HepG2 (cell line): ENCODE results near the gene ZFP36. TPM values are rescaled to one million over a fixed set of nuclear protein-coding genes. Genes with fewer than 3 reads are reported as not detected.

ENCODE experiments used
- ARID3A ChIP-seq: IDR thresholded peaks from 2 replicates; pipeline ENCODE4 v1.6.1; 2012; ENCODE audit warnings: low read depth, low read length, improper control_type of control experiment
- HNRNPK ChIP-seq: fragments of 200-400 bp; formaldehyde crosslinking; IDR thresholded peaks from 2 replicates; pipeline ENCODE4 v1.6.1; 2018; ENCODE audit warnings: low read length, low read depth, moderate library complexity, mild to moderate bottlenecking; ENCODE audit not compliant: poor library complexity, severe bottlenecking
- HNRNPLL ChIP-seq: fragments of 200-400 bp; formaldehyde crosslinking; IDR thresholded peaks from 2 replicates; pipeline ENCODE4 v1.6.1; 2017; ENCODE audit warnings: mild to moderate bottlenecking, low read depth, low read length; ENCODE audit not compliant: poor library complexity, severe bottlenecking
- NR2F6 ChIP-seq, 2 experiments: IDR thresholded peaks; 2 replicates each; pipeline ENCODE4 v1.6.1; 2016; ENCODE audit warnings: antibody characterized with exemption in 1 of 2, mild to moderate bottlenecking in 1 of 2
- PHF5A ChIP-seq: IDR thresholded peaks from one replicate; pipeline ENCODE4 v1.6.1; 2018; ENCODE audit warnings: low read depth, missing genetic modification reagents; ENCODE audit not compliant: unreplicated experiment
- SMAD3 ChIP-seq: sonication (generic); formaldehyde crosslinking; IDR thresholded peaks from 2 replicates; pipeline ENCODE4 v1.4.0; 2020; ENCODE audit warnings: missing genetic modification reagents
- TBL1XR1 ChIP-seq: fragments of 150-350 bp; IDR thresholded peaks from 2 replicates; pipeline ENCODE4 v1.6.1; 2014; ENCODE audit warnings: borderline replicate concordance, low read length; ENCODE audit not compliant: partially characterized antibody
- ZNF597 ChIP-seq: sonication (generic); formaldehyde crosslinking; IDR thresholded peaks from 2 replicates; pipeline ENCODE4 v1.5.0; 2020; ENCODE audit warnings: missing genetic modification reagents
- ZNF724P ChIP-seq: sonication (generic); formaldehyde crosslinking; IDR thresholded peaks from 2 replicates; pipeline ENCODE4 v1.8.0; 2022; ENCODE audit warnings: missing genetic modification reagents, borderline replicate concordance
- ZNF772 ChIP-seq: sonication (generic); formaldehyde crosslinking; IDR thresholded peaks from 2 replicates; pipeline ENCODE4 v1.5.0; 2020; ENCODE audit warnings: mild to moderate bottlenecking, missing genetic modification reagents
- ZNF781 ChIP-seq: sonication (generic); formaldehyde crosslinking; IDR thresholded peaks from 2 replicates; pipeline ENCODE4 v1.5.1; 2020; ENCODE audit warnings: borderline replicate concordance, mild to moderate bottlenecking, missing genetic modification reagents; ENCODE audit errors: not compliant biosample characterization
- ZNF879 ChIP-seq: sonication (generic); formaldehyde crosslinking; IDR thresholded peaks from 2 replicates; pipeline ENCODE4 v1.8.1; 2023; ENCODE audit warnings: missing genetic modification reagents
- ZZZ3 ChIP-seq: sonication (generic); formaldehyde crosslinking; IDR thresholded peaks from 2 replicates; pipeline ENCODE4 v1.4.0; 2020; ENCODE audit warnings: missing genetic modification reagents, mild to moderate bottlenecking, borderline replicate concordance
- polyA plus RNA-seq, 8 experiments: library from polyadenylated mRNA; depleted of rRNA in 3 of 8; stranded (reverse) in 7 of 8; unstranded in 1 of 8; fragments of >200 nt; fragmentation: Illumina TruSeq in 4 of 8; extraction: Trizol in 4 of 8; gene quantifications; 2 replicates each; pipeline versions ENCODE4 v1.2.1 to v1.2.3, GENCODE V29; 2011 to 2016; ENCODE audit warnings: low read depth in 4 of 8, missing spikeins in 1 of 8, mixed read lengths in 1 of 8; ENCODE audit not compliant: insufficient read depth in 1 of 8
- total RNA-seq, 5 experiments: library from RNA; depleted of rRNA; stranded (reverse); fragments of >200 nt; fragmentation: Illumina TruSeq; extraction: Trizol; gene quantifications; 2 replicates each; pipeline ENCODE4 v1.2.3, GENCODE V29; 2016; ENCODE audit warnings: low read depth in 1 of 5
- TF ChIP-seq, protein P1 (sequence below): fragments of 450-650 bp; IDR thresholded peaks from 2 replicates; pipeline ENCODE4 v1.6.1; 2017; ENCODE audit warnings: mild to moderate bottlenecking
- TF ChIP-seq, protein P2 (sequence below): sonication (generic); formaldehyde crosslinking; IDR thresholded peaks from 2 replicates; pipeline ENCODE4 v1.4.0; 2020; ENCODE audit warnings: missing genetic modification reagents
- TF ChIP-seq, protein P3 (sequence below), 2 experiments: sonication (generic) in 1 of 2; formaldehyde crosslinking in 1 of 2; IDR thresholded peaks; 2 replicates each; pipeline versions ENCODE4 v1.5.1 to v1.6.1; 2011 to 2020; ENCODE audit warnings: borderline replicate concordance in 1 of 2, low read depth in 1 of 2, low read length in 1 of 2, mild to moderate bottlenecking in 1 of 2, missing genetic modification reagents in 1 of 2, moderate library complexity in 1 of 2

ZFP36 gene
- total and polyA plus RNA-seq, 2 of the 13 experiments (the other 11 are each of a cell fraction or from before 2014, with no cell fraction given), result 1.4 to 1.7 TPM

GRCh38 chr19:39406656-39407409 is at the start of gene ZFP36 (continued):
- TF ChIP-seq, protein P1, sequence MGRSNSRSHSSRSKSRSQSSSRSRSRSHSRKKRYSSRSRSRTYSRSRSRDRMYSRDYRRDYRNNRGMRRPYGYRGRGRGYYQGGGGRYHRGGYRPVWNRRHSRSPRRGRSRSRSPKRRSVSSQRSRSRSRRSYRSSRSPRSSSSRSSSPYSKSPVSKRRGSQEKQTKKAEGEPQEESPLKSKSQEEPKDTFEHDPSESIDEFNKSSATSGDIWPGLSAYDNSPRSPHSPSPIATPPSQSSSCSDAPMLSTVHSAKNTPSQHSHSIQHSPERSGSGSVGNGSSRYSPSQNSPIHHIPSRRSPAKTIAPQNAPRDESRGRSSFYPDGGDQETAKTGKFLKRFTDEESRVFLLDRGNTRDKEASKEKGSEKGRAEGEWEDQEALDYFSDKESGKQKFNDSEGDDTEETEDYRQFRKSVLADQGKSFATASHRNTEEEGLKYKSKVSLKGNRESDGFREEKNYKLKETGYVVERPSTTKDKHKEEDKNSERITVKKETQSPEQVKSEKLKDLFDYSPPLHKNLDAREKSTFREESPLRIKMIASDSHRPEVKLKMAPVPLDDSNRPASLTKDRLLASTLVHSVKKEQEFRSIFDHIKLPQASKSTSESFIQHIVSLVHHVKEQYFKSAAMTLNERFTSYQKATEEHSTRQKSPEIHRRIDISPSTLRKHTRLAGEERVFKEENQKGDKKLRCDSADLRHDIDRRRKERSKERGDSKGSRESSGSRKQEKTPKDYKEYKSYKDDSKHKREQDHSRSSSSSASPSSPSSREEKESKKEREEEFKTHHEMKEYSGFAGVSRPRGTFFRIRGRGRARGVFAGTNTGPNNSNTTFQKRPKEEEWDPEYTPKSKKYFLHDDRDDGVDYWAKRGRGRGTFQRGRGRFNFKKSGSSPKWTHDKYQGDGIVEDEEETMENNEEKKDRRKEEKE, result no peak
- no peak for TF ChIP-seq ZNF724P (CRISPR knock-in tag)
- TF ChIP-seq HNRNPK, result peak; percentile 43
- TF ChIP-seq HNRNPLL, result no peak
- TF ChIP-seq PHF5A (CRISPR knock-in tag), result no peak
- TF ChIP-seq, protein P2, sequence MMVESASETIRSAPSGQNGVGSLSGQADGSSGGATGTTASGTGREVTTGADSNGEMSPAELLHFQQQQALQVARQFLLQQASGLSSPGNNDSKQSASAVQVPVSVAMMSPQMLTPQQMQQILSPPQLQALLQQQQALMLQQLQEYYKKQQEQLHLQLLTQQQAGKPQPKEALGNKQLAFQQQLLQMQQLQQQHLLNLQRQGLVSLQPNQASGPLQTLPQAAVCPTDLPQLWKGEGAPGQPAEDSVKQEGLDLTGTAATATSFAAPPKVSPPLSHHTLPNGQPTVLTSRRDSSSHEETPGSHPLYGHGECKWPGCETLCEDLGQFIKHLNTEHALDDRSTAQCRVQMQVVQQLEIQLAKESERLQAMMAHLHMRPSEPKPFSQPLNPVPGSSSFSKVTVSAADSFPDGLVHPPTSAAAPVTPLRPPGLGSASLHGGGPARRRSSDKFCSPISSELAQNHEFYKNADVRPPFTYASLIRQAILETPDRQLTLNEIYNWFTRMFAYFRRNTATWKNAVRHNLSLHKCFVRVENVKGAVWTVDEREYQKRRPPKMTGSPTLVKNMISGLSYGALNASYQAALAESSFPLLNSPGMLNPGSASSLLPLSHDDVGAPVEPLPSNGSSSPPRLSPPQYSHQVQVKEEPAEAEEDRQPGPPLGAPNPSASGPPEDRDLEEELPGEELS (CRISPR knock-in tag), result no peak
- no peak for TF ChIP-seq TBL1XR1
- no peak for TF ChIP-seq ZNF781 (CRISPR knock-in tag)
- no peak for TF ChIP-seq ARID3A
- TF ChIP-seq ZNF879 (CRISPR knock-in tag), result no peak
- no peak for TF ChIP-seq ZNF597
- TF ChIP-seq, protein P3, sequence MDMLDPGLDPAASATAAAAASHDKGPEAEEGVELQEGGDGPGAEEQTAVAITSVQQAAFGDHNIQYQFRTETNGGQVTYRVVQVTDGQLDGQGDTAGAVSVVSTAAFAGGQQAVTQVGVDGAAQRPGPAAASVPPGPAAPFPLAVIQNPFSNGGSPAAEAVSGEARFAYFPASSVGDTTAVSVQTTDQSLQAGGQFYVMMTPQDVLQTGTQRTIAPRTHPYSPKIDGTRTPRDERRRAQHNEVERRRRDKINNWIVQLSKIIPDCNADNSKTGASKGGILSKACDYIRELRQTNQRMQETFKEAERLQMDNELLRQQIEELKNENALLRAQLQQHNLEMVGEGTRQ (IDR thresholded peaks at IDR 0.05; ENCODE audit: low read depth, low read length), result no peak
- TF ChIP-seq, protein P3 (CRISPR knock-in tag; IDR thresholded peaks at IDR 0.05; ENCODE audit: borderline replicate concordance), result no peak
- no peak for TF ChIP-seq NR2F6 (IDR thresholded peaks at IDR 0.05)
- TF ChIP-seq NR2F6 (CRISPR knock-in tag; IDR thresholded peaks at IDR 0.05), result no peak; the same call in 1 of the 2 replicates
- TF ChIP-seq ZZZ3 (CRISPR knock-in tag), result no peak
- TF ChIP-seq ZNF772 (CRISPR knock-in tag), result peak; percentile 70
- TF ChIP-seq SMAD3 (CRISPR knock-in tag), result 0 out of 2 replicates have a peak, but pooled peaks have one; percentile 29
